GM13976 (cell line): ENCODE measurements around the gene UTP25.

Source experiments
- DNase-seq: peaks from one replicate; pipeline ENCODE4 v3.0.0; 2012; ENCODE audit warnings: low spot score
- CTCF ChIP-seq: IDR thresholded peaks from 2 replicates; pipeline ENCODE4 v1.5.1; 2012; ENCODE audit warnings: borderline replicate concordance, mild to moderate bottlenecking; ENCODE audit not compliant: insufficient read depth; ENCODE audit errors: extremely low read depth, missing control alignments, control extremely low read depth
- in situ Hi-C: fragments of 300-500 bp; cut with MboI; formaldehyde crosslinking; loops from one replicate; pipeline ENCODE4 v1.12.0; 2022; ENCODE audit warnings: low sequenced_read_pairs, mixed read lengths, inconsistent platforms; ENCODE audit not compliant: unreplicated experiment

The UTP25 gene

GRCh38 chr1:209876078-209876800, 48.5 kb downstream of the UTP25 start:
- TF ChIP-seq CTCF = no peak
- no peak for DNase-seq
- in situ Hi-C loops = no loop called here

- no peak for TF ChIP-seq CTCF
- in situ Hi-C loops = no loop called here
- DNase-seq = no peak
Measured at GRCh38 chr1:209877087-209877764, 49.5 kb downstream of the UTP25 start.

- no peak for TF ChIP-seq CTCF
- in situ Hi-C loops = no loop called here
- DNase-seq = no peak
Measured at GRCh38 chr1:209878964-209879363, 51.2 kb downstream of the UTP25 start.

GRCh38 chr1:209879539-209879938, 51.8 kb downstream of the UTP25 start:
- no peak for DNase-seq
- in situ Hi-C loops = no loop called here
- no peak for TF ChIP-seq CTCF

- TF ChIP-seq CTCF = no peak
- DNase-seq = no peak
- in situ Hi-C loops = no loop called here
Measured at GRCh38 chr1:209880031-209880430, 52.3 kb downstream of the UTP25 start.

- DNase-seq = no peak
- no peak for TF ChIP-seq CTCF
- in situ Hi-C loops = no loop called here
Measured at GRCh38 chr1:209881619-209882018, 53.8 kb downstream of the UTP25 start.

GRCh38 chr1:209882286-209882685, 54.5 kb downstream of the UTP25 start:
- TF ChIP-seq CTCF = no peak
- in situ Hi-C loops = no loop called here
- no peak for DNase-seq
